Measurements from ENCODE around the gene ZNF23.

ZNF23 gene

DNA sequence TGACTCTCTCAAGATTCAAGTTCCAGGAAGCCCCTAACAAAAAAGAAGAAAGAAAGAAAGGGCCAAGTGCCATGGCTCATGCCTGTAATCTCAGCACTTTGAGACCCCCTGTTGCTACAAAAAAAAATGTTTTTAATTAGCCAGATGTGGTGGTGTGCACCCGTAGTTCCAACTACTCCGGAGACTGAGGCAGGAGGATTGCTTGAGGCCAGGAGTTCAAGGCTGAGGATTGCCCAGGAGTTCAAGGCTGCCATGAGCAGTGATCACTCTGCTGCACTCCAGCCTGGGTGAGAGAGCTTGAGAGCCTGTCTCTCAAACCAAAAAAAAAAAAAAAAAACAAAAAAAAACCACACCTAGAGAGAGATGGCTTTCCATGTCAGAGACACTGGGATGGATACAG lies 39.0 kb downstream of the ZNF23 start:
- ATAC-seq (ENCODE audit: low read depth), result no peak
- TF ChIP-seq, protein P1, sequence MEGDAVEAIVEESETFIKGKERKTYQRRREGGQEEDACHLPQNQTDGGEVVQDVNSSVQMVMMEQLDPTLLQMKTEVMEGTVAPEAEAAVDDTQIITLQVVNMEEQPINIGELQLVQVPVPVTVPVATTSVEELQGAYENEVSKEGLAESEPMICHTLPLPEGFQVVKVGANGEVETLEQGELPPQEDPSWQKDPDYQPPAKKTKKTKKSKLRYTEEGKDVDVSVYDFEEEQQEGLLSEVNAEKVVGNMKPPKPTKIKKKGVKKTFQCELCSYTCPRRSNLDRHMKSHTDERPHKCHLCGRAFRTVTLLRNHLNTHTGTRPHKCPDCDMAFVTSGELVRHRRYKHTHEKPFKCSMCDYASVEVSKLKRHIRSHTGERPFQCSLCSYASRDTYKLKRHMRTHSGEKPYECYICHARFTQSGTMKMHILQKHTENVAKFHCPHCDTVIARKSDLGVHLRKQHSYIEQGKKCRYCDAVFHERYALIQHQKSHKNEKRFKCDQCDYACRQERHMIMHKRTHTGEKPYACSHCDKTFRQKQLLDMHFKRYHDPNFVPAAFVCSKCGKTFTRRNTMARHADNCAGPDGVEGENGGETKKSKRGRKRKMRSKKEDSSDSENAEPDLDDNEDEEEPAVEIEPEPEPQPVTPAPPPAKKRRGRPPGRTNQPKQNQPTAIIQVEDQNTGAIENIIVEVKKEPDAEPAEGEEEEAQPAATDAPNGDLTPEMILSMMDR (IDR thresholded peaks at IDR 0.05; ENCODE audit: poor library complexity, severe bottlenecking), result no peak
- no peak overlapping the region for H3K4me3 ChIP-seq (ENCODE audit: severe bottlenecking)
- H3K36me3 ChIP-seq (ENCODE audit: low read depth), result no peaks in the 10 kb centered on the region
- no peaks in the 10 kb centered on the region for H3K9me3 ChIP-seq (ENCODE audit: severe bottlenecking)
- H3K27me3 ChIP-seq (ENCODE audit: insufficient read depth, poor library complexity, severe bottlenecking), result peaks cover 7% of the 10 kb centered on the region
- H3K4me1 ChIP-seq (ENCODE audit: insufficient read depth, poor library complexity, severe bottlenecking), result no peaks in the 10 kb centered on the region
- no peak overlapping the region for H3K27ac ChIP-seq (ENCODE audit: poor library complexity, severe bottlenecking)
- no peak for DNase-seq (ENCODE audit: low spot score)

DNA sequence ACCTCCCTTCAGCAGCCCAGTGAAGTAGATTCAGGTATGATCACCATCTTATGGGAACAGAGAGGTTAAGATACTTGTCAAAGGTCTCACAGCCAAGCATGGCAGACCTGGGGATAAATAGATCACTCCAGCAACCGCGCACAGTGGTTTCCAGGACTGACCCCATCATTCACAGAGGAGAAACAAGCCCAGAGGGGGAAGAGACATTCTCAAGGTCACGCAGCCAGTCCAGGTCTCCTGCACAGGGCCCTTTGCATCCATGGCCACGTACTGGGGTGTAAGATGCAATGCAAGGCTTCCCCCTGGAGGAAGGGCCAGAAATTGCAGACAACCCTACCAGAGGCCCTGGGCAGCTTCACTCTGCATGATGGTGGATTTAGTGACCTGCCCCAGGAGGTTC lies 40.1 kb downstream of the ZNF23 start:
- Histone ChIP-seq H3K36me3 (ENCODE audit: low read depth) (no peaks in the 10 kb centered on the region), H3K27me3 (ENCODE audit: insufficient read depth, poor library complexity, severe bottlenecking) (peaks cover 7% of the 10 kb centered on the region), H3K27ac (ENCODE audit: poor library complexity, severe bottlenecking) (no peak overlapping the region), H3K4me3 (ENCODE audit: severe bottlenecking) (no peak overlapping the region), H3K9me3 (ENCODE audit: severe bottlenecking) (no peaks in the 10 kb centered on the region), H3K4me1 (ENCODE audit: insufficient read depth, poor library complexity, severe bottlenecking) (no peaks in the 10 kb centered on the region)
- ATAC-seq (ENCODE audit: low read depth) (no peak), DNase-seq (ENCODE audit: low spot score) (no peak)
- TF ChIP-seq, protein P1 (IDR thresholded peaks at IDR 0.05; ENCODE audit: poor library complexity, severe bottlenecking), result peak; percentile 31

DNA sequence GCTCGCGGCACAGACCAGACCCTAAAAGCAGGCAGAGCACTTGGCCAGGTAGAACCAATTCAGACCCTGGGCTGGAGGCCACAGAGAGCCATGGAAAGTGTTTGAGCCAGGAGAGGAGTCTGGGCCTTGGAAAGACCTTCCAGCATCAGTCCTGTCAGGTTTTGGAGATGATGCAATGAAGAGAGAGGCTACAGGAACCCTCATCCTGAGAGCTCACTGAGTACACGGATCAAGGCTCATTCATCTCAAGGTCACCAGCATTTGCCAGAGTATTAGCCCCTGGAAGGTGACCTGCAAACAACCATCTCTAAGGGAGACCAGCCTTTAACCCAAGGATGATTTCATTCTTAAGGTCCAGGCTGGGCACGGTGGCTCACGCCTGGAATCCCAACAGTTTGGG lies 48.0 kb downstream of the ZNF23 start:
- no peak for ATAC-seq (ENCODE audit: low read depth)
- Histone ChIP-seq H3K27ac (ENCODE audit: poor library complexity, severe bottlenecking) (no peak overlapping the region), H3K9me3 (ENCODE audit: severe bottlenecking) (no peaks in the 10 kb centered on the region), H3K4me1 (ENCODE audit: insufficient read depth, poor library complexity, severe bottlenecking) (no peaks in the 10 kb centered on the region), H3K36me3 (ENCODE audit: low read depth) (no peaks in the 10 kb centered on the region), H3K27me3 (ENCODE audit: insufficient read depth, poor library complexity, severe bottlenecking) (peaks cover 17% of the 10 kb centered on the region), H3K4me3 (ENCODE audit: severe bottlenecking) (no peak overlapping the region)
- DNase-seq (ENCODE audit: low spot score), result no peak
- TF ChIP-seq, protein P1 (IDR thresholded peaks at IDR 0.05; ENCODE audit: poor library complexity, severe bottlenecking), result no peak

DNA sequence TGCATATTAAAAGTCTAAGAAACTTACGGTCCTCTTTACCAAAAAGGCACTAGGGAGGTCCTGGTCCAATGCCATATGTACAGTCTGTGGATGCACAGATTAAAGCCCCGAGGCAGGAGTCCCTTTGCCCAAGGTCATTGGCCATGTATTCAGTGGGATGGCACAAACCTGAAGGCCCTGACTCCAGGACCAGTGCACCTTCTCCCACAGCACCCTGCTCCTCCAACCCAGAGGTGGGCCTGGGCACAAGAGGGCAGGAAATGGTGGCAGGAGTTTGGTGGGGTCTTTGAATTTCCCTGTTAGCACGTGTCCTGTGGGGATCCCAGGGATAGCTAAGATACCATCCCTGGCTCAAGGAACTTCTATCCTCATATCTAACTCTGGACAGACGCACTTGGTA lies 48.7 kb downstream of the ZNF23 start:
- Histone ChIP-seq H3K36me3 (ENCODE audit: low read depth) (no peaks in the 10 kb centered on the region), H3K4me1 (ENCODE audit: insufficient read depth, poor library complexity, severe bottlenecking) (no peaks in the 10 kb centered on the region), H3K27me3 (ENCODE audit: insufficient read depth, poor library complexity, severe bottlenecking) (peaks cover 22% of the 10 kb centered on the region), H3K9me3 (ENCODE audit: severe bottlenecking) (no peaks in the 10 kb centered on the region), H3K27ac (ENCODE audit: poor library complexity, severe bottlenecking) (no peak overlapping the region), H3K4me3 (ENCODE audit: severe bottlenecking) (no peak overlapping the region)
- ATAC-seq (ENCODE audit: low read depth) (no peak), DNase-seq (ENCODE audit: low spot score) (no peak)
- TF ChIP-seq, protein P1 (IDR thresholded peaks at IDR 0.05; ENCODE audit: poor library complexity, severe bottlenecking), result no peak

DNA sequence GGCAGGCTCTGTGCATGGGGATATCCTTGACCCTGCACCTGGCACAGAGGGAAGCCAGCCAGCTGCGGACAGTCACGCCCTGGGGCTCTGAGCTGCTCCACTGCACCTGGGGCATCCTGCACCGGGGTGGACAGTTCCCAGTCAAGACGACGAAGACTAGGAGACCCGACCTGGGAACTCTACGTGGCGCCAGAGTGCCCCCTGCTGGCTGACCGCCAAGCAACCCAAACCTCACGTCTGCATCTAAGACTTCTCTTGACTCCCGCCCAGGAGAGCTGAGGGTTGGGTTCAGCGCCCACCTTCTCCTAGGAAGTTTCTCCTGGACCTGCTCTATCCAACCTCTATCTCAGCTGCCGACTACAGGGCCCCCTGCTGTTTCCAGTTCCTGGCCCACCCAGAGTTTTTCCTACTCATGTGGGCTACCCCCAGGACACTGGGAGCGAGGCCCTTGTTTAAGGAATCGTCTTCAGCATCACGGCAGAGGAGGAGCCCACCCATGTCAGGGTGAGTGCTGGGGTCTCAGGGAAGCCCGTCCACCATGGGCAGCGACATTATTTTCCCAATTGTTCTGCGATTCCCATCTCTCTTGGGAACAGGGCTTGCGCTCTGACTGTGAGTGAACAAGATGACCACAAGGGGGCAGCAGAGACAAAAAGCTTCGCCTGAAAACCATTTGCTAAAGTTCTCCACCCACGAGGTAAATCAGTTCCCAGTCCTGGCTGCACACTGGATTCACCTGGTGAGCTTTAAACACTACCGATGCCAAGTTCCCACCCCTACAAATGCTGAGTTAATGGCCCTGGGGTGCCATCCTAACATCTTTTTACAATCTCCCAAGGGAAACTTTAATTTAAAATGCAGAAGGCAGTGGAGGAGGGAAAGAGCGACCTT lies 49.5 kb downstream of the ZNF23 start:
- H3K4me1 ChIP-seq (ENCODE audit: insufficient read depth, poor library complexity, severe bottlenecking), result no peaks in the 10 kb centered on the region
- peak; percentile 82 for ATAC-seq (ENCODE audit: low read depth)
- DNase-seq (ENCODE audit: low spot score), result no peak
- no peak overlapping the region for H3K27ac ChIP-seq (ENCODE audit: poor library complexity, severe bottlenecking)
- H3K4me3 ChIP-seq (ENCODE audit: severe bottlenecking), result no peak overlapping the region
- TF ChIP-seq, protein P1 (IDR thresholded peaks at IDR 0.05; ENCODE audit: poor library complexity, severe bottlenecking), result peak; percentile 90
- H3K9me3 ChIP-seq (ENCODE audit: severe bottlenecking), result no peaks in the 10 kb centered on the region
- peaks cover 28% of the 10 kb centered on the region for H3K27me3 ChIP-seq (ENCODE audit: insufficient read depth, poor library complexity, severe bottlenecking)
- H3K36me3 ChIP-seq (ENCODE audit: low read depth), result no peaks in the 10 kb centered on the region

Measured in RWPE2 (cell line).